CD14-positive monocyte (primary cell): Measurements from ENCODE around the gene GLCCI1. TPM values are rescaled to one million over a fixed set of nuclear protein-coding genes. Genes with fewer than 3 reads are reported as not detected.

Experiments
- DNase-seq, 3 donors: peaks; one replicate each; pipeline ENCODE4 v3.0.0-alpha.2; 2011 to 2022
- H2AFZ ChIP-seq: 2 replicates; pipeline ENCODE4 v1.6.0; 2012; ENCODE audit warnings: mild to moderate bottlenecking, low read depth, low read length, inconsistent platforms; ENCODE audit not compliant: insufficient read depth, poor library complexity, severe bottlenecking
- H3K27ac ChIP-seq, 2 donors: 1 replicate in 1 of 2; 2 replicates in 1 of 2; pipeline ENCODE4 v1.5.1; 2012 to 2013; ENCODE audit warnings: low read length in 2 of 2, control low read depth in 1 of 2, inconsistent platforms in 1 of 2, low read depth in 1 of 2, mild to moderate bottlenecking in 1 of 2
- H3K27me3 ChIP-seq, 2 donors: one replicate each; pipeline versions ENCODE4 v1.6.0 to v1.6.1; 2011 to 2013; ENCODE audit warnings: low read length in 2 of 2; ENCODE audit not compliant: control insufficient read depth in 2 of 2, insufficient read depth in 2 of 2
- H3K36me3 ChIP-seq, 2 donors: replicated peaks in 1 of 2; 1 replicate in 1 of 2; 2 replicates in 1 of 2; pipeline versions ENCODE4 v1.5.1 to v1.6.1; 2012 to 2013; ENCODE audit warnings: low read length in 2 of 2, control low read depth in 1 of 2, inconsistent platforms in 1 of 2, mild to moderate bottlenecking in 1 of 2; ENCODE audit not compliant: insufficient read depth in 2 of 2, control insufficient read depth in 1 of 2
- H3K4me1 ChIP-seq, 2 donors: 1 replicate in 1 of 2; 2 replicates in 1 of 2; pipeline versions ENCODE4 v1.5.1 to v1.6.1; 2012 to 2013; ENCODE audit warnings: low read length in 2 of 2, control low read depth in 1 of 2, inconsistent platforms in 1 of 2, mild to moderate bottlenecking in 1 of 2, moderate library complexity in 1 of 2; ENCODE audit not compliant: insufficient read depth in 2 of 2, control insufficient read depth in 1 of 2
- H3K4me2 ChIP-seq: replicated peaks from 2 replicates; pipeline ENCODE3; 2012; ENCODE audit warnings: low read length, moderate library complexity, mild to moderate bottlenecking; ENCODE audit not compliant: poor library complexity, severe bottlenecking; ENCODE audit errors: extremely low read depth
- H3K4me3 ChIP-seq, 3 experiments: fragments of 200-600 bp in 1 of 3; sonication (generic) in 1 of 3; replicated peaks in 1 of 3; 1 replicate in 2 of 3; 2 replicates in 1 of 3; pipeline ENCODE4 v1.5.1; 2011 to 2013; ENCODE audit warnings: low read length in 3 of 3, mild to moderate bottlenecking in 3 of 3, control low read depth in 2 of 3, low read depth in 2 of 3, inconsistent platforms in 1 of 3, moderate library complexity in 1 of 3
- H3K79me2 ChIP-seq: 2 replicates; pipeline ENCODE4 v1.6.0; 2012; ENCODE audit warnings: mild to moderate bottlenecking, control low read depth, inconsistent platforms, low read length, moderate library complexity; ENCODE audit not compliant: insufficient read depth
- H3K9ac ChIP-seq: 2 replicates; pipeline ENCODE4 v1.6.0; 2017; ENCODE audit warnings: low read length, mild to moderate bottlenecking; ENCODE audit not compliant: insufficient read depth, poor library complexity, severe bottlenecking
- H3K9me3 ChIP-seq, 2 donors: replicated peaks in 1 of 2; 1 replicate in 1 of 2; 2 replicates in 1 of 2; pipeline versions ENCODE4 v1.5.1 to v1.6.1; 2012 to 2013; ENCODE audit warnings: low read length in 2 of 2, control low read depth in 1 of 2; ENCODE audit not compliant: control insufficient read depth in 1 of 2, insufficient read depth in 1 of 2
- H4K20me1 ChIP-seq: 2 replicates; pipeline ENCODE4 v1.6.0; 2012; ENCODE audit warnings: mild to moderate bottlenecking, low read length, control low read depth, moderate library complexity; ENCODE audit not compliant: insufficient read depth
- H3K27ac Mint-ChIP-seq, 7 donors: one replicate each; pipeline ENCODE4 v1.8.0; 2020; ENCODE audit warnings: mild to moderate bottlenecking in 7 of 7, mixed read lengths in 7 of 7, moderate library complexity in 6 of 7, inconsistent platforms in 2 of 7
- H3K27me3 Mint-ChIP-seq, 3 donors: one replicate each; pipeline ENCODE4 v1.8.0; 2021 to 2022; ENCODE audit warnings: low read depth in 3 of 3, mild to moderate bottlenecking in 3 of 3, mixed read lengths in 3 of 3, moderate library complexity in 3 of 3, inconsistent platforms in 1 of 3
- H3K36me3 Mint-ChIP-seq, 2 donors: one replicate each; pipeline ENCODE4 v1.8.0; 2020; ENCODE audit warnings: mixed read lengths in 2 of 2, inconsistent platforms in 1 of 2, mild to moderate bottlenecking in 1 of 2
- H3K4me1 Mint-ChIP-seq: one replicate; pipeline ENCODE4 v1.8.0; 2020; ENCODE audit warnings: mild to moderate bottlenecking, mixed read lengths
- H3K4me3 Mint-ChIP-seq, 2 donors: one replicate each; pipeline ENCODE4 v1.8.0; 2020; ENCODE audit warnings: mild to moderate bottlenecking in 2 of 2, mixed read lengths in 2 of 2, moderate library complexity in 1 of 2
- H3K9me3 Mint-ChIP-seq, 7 donors: one replicate each; pipeline ENCODE4 v1.8.0; 2020 to 2022; ENCODE audit warnings: mixed read lengths in 7 of 7, mild to moderate bottlenecking in 6 of 7, moderate library complexity in 6 of 7, inconsistent platforms in 2 of 7
- CTCF ChIP-seq: fragments of 200-600 bp; IDR thresholded peaks from one replicate; pipeline ENCODE4 v1.8.0; 2022; ENCODE audit warnings: antibody characterized with exemption, mild to moderate bottlenecking
- WGBS: methylation state at CpG from one replicate; pipeline ENCODE4 v1.1.5; 2013; ENCODE audit warnings: missing lambda C conversion rate; ENCODE audit not compliant: insufficient coverage; 5-methylcytosine and 5-hydroxymethylcytosine counted together
- intact Hi-C, 2 donors: fragments of 100-400 bp; cut with micrococcal nuclease; formaldehyde crosslinking; loops; one replicate each; pipeline versions ENCODE4 v1.15.0 to v1.15.1; 2023
- polyA plus RNA-seq, 3 donors: library from polyadenylated mRNA; depleted of rRNA in 1 of 3; unstranded in 2 of 3; stranded (reverse) in 1 of 3; fragments of 300-500 nt in 2 of 3; fragments of >200 nt in 1 of 3; fragmentation: Illumina TruSeq in 2 of 3; gene quantifications; 1 replicate in 2 of 3; 2 replicates in 1 of 3; pipeline ENCODE4 v1.2.3, GENCODE V29; 2012 to 2021

GLCCI1 gene
- polyA plus RNA-seq, 3 donors = 0.89 to 2.1 (median 1.1) TPM

GRCh38 chr7:7972128-7972527 is 3.5 kb downstream of the GLCCI1 start:
- TF ChIP-seq CTCF = no peak
- peaks cover 16 to 33% of the 10 kb centered on the region in 2 donors for H3K4me1 ChIP-seq
- no peaks in the 10 kb centered on the region for H4K20me1 ChIP-seq
- Mint-ChIP-seq H3K27me3 (no peaks in the 10 kb centered on the region), H3K27ac (no peak overlapping the region), H3K36me3 (no peaks in the 10 kb centered on the region), H3K4me1 (peaks cover 8% of the 10 kb centered on the region), H3K9me3 (no peaks in the 10 kb centered on the region), H3K4me3 (no peak overlapping the region)
- no peak overlapping the region for H3K4me2 ChIP-seq
- H3K36me3 ChIP-seq = no peaks in the 10 kb centered on the region
- no peak overlapping the region for H3K9ac ChIP-seq
- no CpG with 5 or more reads among the region's 6 CpGs for WGBS
- no peaks in the 10 kb centered on the region for H3K9me3 ChIP-seq
- intact Hi-C loops = no loop called here
- peaks cover 2 to 12% of the 10 kb centered on the region in 2 donors for H3K27me3 ChIP-seq
- no peaks in the 10 kb centered on the region for H3K79me2 ChIP-seq
- no peak overlapping the region for H2AFZ ChIP-seq
- H3K4me3 ChIP-seq = no peak overlapping the region
- DNase-seq = no peak
- H3K27ac ChIP-seq = no peak overlapping the region

GRCh38 chr7:7972922-7973594 is 4.5 kb downstream of the GLCCI1 start:
- DNase-seq = no peak
- no peak overlapping the region for H3K27ac Mint-ChIP-seq
- no peak for TF ChIP-seq CTCF
- H3K9me3 Mint-ChIP-seq = no peaks in the 10 kb centered on the region
- H3K27me3 Mint-ChIP-seq = no peaks in the 10 kb centered on the region
- H3K36me3 ChIP-seq = no peaks in the 10 kb centered on the region
- H3K4me1 Mint-ChIP-seq = peaks cover 12% of the 10 kb centered on the region
- no peaks in the 10 kb centered on the region for H4K20me1 ChIP-seq
- H3K36me3 Mint-ChIP-seq = no peaks in the 10 kb centered on the region
- WGBS = no CpG with 5 or more reads among the region's 2 CpGs
- peaks cover 2 to 12% of the 10 kb centered on the region in 2 donors for H3K27me3 ChIP-seq
- H3K4me2 ChIP-seq = no peak overlapping the region
- peaks cover 16 to 26% of the 10 kb centered on the region in 2 donors for H3K4me1 ChIP-seq
- H3K4me3 ChIP-seq = no peak overlapping the region
- H3K27ac ChIP-seq = no peak overlapping the region
- H2AFZ ChIP-seq = no peak overlapping the region
- no peak overlapping the region for H3K9ac ChIP-seq
- intact Hi-C loops = no loop called here
- H3K9me3 ChIP-seq = no peaks in the 10 kb centered on the region
- H3K4me3 Mint-ChIP-seq = no peak overlapping the region
- H3K79me2 ChIP-seq = no peaks in the 10 kb centered on the region
